ENCODE measurements around the gene FLAD1.
A peak's percentile ranks its signal among the peaks of the same experiment; 100 is the strongest.

FLAD1 gene

GRCh38 chr1:154982897-154983648 is at the start of gene FLAD1:
TSS of gene FLAD1 (plus strand) at chr1:154983344. CDS start at chr1:154983695, 351 bp downstream.
- DNase-seq (ENCODE audit: low read depth in 1 of 2, low spot score in 1 of 2), result peak; percentile 87 to 90

DNA sequence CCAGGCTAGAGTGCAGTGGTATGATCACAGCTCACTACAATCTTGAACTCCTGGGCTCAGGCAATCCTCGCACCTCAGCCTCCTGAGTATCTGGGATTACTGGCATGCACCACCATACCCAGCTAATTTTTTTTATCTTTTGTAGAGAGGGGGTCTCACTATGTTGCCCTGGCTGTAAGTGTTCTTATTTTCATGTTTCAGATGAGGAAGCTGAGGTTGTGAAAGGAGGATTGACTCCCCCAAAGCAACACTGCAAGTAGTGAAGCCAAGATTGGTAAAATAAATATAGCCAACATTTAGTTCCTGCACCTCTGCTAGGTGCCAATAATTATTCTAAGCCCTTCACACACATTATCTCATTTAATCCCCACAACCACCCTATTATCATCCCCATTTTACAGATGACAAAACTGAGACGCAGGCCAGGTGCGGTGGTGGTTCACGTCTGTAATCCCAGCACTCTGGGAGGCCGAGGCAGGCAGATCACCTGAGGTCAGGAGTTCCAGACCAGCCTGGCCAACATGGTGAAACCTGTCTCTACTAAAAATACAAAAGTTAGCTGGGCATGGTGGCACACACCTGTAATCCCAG is 48.7 kb upstream of the FLAD1 start:
- no peak for DNase-seq (ENCODE audit: low read depth in 1 of 2, low spot score in 1 of 2)

DNA sequence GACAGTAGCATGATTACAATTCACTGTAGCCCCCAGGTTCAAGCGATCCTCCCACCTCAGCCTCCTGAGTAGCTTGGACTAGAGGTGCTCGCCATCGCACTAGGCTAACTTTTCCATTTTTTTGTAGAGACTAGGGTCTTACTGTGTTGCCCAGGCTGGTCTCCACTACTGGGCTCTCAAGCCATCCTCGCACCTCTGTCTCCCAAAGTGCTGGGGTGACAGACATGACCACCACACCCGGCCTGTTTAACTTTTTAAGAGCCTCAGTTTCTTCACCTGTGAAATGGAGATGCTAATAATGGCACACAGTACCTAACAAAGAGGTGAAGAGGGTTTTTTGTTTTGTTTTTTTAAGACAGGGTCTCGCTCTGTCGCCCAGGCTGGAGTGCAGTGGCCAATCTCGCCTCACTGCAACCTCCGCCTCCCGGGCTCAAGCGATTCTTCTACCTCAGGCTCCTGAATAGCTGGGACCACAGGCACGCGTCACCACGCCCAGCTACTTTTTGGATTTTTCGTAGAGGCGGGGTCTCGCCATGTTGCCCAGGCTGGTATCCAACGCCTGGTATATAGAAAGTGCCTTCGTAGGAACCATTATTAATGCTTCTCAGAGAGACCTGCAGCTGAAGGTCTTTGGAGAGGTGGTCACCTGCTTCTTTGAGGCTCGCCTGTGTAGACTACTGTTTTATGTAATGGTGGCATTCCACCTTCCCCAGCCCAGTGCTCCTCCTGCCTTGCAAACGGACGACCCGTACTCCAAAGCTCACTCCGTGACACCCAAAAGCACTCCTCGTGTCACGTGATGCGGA is 47.2 kb upstream of the FLAD1 start:
- no peak for DNase-seq (ENCODE audit: low read depth in 1 of 2, low spot score in 1 of 2)

GRCh38 chr1:154936555-154937084 is 46.5 kb upstream of the FLAD1 start, which contains the start of gene PMVK:
TSS of gene PMVK (minus strand) at chr1:154936719. CDS start at chr1:154936685, 34 bp downstream.
- DNase-seq (ENCODE audit: low read depth in 1 of 2, low spot score in 1 of 2), result peak; percentile 90 to 94

DNA sequence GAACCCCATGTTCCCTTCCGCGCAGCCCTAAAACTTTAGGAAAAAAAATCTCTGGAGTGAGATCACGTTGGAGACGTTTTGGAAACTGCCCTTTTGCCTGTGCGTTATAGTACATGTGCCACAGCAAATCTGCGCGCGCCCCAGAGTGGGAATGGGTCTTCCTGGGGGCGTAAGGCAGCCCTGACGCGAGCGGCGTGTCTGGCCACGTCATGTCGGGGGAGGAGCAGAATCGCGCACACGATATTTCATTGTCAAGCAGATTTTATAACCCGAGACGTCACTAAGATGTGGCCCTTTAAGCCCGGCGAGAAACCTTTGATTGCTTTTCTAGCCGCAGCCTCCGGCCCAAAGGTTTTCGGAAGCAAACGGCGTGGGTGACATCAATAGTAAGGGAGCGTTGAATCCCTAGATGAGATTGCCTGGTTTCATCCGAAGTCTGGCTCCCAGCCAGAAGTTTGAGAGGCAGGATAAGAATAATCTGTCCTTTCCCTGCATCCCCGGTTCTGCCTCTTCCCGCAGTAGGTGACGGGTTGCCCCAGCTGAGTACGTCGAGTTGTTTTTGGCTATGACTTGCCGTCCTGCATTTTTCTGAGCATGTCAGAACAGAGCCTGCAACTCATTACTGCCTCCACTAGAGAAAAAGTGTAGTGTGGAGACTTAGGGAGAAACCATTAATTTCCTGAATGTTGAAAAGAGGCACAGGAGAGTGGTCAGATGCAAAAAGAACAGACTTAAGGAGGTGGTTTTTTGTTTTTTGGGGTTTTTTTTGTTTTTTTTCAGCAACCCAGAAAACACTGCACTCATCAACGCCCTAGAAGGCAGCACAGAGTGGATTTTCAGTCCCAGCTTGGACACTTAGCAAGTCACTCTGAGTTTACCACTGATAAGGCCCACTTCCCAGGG is 45.8 kb upstream of the FLAD1 start:
- peak; percentile 69 to 81 for DNase-seq (ENCODE audit: low read depth in 1 of 2, low spot score in 1 of 2)

DNA sequence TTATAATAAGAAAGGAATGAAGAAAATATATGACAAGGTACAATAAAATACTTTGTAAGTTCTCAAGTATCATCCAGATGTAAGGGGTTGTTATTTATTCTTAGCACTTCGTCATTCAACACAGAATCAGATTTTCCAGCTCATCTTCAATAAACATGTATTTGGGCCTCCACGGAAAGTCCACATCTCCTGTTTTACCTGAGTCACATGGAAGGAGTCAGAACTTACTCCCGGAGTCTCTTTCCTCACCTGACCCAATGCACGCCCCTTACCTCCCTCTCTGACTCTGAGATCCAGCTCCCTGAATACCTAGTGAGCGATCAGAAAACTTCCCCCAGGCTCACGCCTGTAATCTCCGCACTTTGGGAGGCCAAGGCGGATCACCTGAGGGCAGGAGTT is 45.2 kb upstream of the FLAD1 start:
- DNase-seq (ENCODE audit: low read depth in 1 of 2, low spot score in 1 of 2), result no peak

DNA sequence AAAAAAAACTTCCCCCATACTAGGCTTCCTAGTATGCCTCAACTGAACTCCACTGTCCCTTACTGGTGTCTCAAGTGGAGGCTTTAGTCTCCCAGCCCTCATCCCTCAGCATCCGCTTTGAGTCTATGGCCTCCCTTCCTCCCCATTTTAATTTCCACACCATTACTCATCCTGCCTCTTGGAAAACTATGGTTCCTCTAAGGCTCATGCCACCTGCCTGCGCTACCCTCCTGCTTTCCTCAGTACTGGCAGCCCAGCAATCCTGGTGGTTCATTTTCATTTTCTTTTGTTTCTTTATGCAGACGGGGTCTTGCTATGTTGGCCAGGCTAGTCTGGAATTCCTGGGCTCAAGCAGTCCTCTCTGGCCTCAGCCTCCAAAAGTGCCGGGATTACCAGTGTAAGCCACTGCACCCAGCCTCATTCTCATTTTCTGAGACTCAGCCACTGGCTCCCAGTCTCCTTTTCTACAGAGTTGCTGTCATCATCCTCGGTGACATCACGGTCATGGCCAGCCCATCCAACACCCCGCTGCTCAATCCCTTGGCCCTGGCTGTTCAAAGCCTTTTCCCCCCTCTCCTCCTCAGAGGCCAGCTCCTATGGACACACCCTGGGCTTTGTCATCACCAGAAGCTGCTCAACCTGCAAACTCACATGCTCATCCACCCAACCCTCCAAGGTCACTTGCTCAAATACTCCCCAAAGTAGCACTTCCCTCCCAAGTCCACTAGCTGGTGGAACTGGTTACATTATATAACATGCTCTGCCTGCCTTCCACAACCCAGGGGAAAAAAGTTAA is 44.3 kb upstream of the FLAD1 start:
- no peak for DNase-seq (ENCODE audit: low read depth in 1 of 2, low spot score in 1 of 2)

GRCh38 chr1:154940213-154940560 is 43.0 kb upstream of the FLAD1 start:
- no peak for DNase-seq (ENCODE audit: low read depth in 1 of 2, low spot score in 1 of 2)

- DNase-seq (ENCODE audit: low read depth in 1 of 2, low spot score in 1 of 2), result no peak
Observed at GRCh38 chr1:154940651-154941194, 42.4 kb upstream of the FLAD1 start.

GRCh38 chr1:154941333-154942013 is 41.7 kb upstream of the FLAD1 start:
- no peak for DNase-seq (ENCODE audit: low read depth in 1 of 2, low spot score in 1 of 2)

GRCh38 chr1:154943649-154944400 is 39.3 kb upstream of the FLAD1 start:
- no peak for DNase-seq (ENCODE audit: low read depth in 1 of 2, low spot score in 1 of 2)

DNA sequence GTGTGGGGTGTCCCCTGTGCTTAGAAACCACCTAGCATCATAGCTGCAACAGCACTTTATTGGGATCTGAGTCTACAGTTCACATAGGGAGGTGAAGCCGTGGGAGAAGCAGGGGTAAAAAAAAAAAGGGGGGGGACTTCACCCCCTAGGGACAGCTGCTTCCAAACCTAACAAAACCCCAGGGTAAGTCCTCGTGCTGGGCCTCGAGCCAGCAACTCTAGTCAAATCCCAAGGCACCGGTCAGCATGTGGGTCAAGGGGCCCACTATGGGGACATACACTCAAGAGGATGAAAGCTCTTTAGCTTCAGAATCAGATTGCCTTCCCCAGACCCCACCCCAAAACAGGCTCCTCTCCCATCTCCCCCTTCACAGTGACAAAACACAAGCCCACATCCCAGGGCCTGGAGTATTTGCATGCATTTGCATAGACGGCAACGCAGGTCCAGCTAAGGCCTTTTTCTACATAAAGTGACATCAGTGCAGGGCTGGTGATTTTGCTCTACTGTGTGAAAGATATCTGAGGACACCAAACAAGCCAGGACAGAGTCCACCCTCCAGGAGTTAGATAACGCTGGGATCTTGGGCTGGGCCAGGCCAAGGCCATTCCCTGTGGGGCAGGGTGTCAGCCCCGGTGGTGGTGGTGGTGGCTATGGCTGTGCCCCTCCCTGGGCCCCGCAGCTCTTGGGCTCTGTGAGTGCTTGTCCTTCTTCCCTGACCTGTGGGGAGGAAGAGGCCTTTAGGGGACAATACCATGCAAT is 38.6 kb upstream of the FLAD1 start:
- DNase-seq (ENCODE audit: low read depth in 1 of 2, low spot score in 1 of 2), result no peak

DNA sequence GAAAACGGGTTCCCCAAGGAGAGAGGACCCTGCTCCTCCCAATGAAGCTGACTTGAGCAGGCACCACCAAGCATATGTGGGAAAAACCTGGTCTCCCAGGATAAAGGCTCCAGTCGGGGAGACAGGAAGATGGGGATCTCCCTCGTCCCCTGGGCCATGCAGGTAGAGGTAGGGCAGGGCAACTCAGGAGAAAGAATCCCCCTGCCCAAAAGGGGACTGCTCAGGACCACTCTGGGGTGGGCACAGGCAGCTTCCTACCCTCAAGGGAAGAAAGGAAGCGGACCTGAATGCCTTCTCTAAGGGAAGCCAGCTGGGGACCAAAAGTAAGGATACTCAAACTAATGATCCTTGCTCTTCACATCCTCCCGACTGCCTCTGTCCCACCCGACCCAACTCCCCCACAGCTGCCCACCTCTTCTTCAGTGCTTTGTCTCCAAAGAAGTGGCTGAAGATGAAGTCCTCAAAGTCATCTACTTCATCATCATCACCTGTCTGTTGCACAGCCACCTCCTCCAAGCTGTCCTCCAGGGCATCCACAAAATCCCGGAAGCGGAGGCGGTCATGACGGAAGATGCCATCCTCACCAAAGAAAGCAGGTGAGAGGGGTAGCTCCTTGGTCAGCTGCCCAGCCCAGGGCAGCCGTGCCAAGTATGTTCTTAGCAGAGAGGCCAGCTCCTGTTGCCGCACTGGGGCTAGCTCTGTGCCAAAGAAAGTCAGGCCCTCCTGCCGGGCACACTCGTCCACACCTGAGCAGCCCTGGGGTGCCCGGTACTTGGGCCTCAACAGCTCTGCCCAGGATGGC is 37.8 kb upstream of the FLAD1 start:
- DNase-seq (ENCODE audit: low read depth in 1 of 2, low spot score in 1 of 2), result no peak

GRCh38 chr1:154945962-154946850 is 36.9 kb upstream of the FLAD1 start:
- DNase-seq (ENCODE audit: low read depth in 1 of 2, low spot score in 1 of 2), result no peak

DNA sequence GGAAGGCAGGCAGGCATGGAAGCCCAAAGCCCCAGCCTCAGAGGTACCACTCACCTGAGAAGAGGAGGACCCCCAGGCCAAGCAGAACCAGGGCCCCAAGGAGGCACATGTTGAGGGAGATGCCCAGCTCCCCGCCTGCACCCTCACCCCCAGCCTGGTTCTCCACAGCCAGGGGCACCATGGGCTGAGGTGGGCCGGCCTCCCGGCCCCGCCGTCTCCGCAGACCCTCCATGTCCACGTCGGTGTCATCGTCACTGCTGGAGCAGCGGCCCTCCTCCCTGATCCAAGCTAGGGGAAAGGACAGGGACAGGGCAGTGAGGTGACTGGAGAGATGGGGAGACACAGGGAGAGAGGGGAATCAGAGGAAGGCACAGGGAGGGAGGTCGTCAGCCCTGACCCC is 35.1 kb upstream of the FLAD1 start:
- DNase-seq (ENCODE audit: low read depth in 1 of 2, low spot score in 1 of 2), result no peak

Measured in activated T-helper 1 cell treated with anti-CD3 and anti-CD28 coated beads, Interleukin-2, amount 50 U/mL, for 16 hours (primary cell).